Measurements from ENCODE around the gene ATF7IP2. TPM values are rescaled to one million over a fixed set of nuclear protein-coding genes. Genes with fewer than 3 reads are reported as not detected.
A peak's percentile ranks its signal among the peaks of the same experiment; 100 is the strongest.

Gene ATF7IP2
- total and polyA plus RNA-seq, 9 of the 15 experiments (the other 6 are each of a cell fraction or from before 2014, with no cell fraction given), result 131 to 515 (median 196) TPM

DNA sequence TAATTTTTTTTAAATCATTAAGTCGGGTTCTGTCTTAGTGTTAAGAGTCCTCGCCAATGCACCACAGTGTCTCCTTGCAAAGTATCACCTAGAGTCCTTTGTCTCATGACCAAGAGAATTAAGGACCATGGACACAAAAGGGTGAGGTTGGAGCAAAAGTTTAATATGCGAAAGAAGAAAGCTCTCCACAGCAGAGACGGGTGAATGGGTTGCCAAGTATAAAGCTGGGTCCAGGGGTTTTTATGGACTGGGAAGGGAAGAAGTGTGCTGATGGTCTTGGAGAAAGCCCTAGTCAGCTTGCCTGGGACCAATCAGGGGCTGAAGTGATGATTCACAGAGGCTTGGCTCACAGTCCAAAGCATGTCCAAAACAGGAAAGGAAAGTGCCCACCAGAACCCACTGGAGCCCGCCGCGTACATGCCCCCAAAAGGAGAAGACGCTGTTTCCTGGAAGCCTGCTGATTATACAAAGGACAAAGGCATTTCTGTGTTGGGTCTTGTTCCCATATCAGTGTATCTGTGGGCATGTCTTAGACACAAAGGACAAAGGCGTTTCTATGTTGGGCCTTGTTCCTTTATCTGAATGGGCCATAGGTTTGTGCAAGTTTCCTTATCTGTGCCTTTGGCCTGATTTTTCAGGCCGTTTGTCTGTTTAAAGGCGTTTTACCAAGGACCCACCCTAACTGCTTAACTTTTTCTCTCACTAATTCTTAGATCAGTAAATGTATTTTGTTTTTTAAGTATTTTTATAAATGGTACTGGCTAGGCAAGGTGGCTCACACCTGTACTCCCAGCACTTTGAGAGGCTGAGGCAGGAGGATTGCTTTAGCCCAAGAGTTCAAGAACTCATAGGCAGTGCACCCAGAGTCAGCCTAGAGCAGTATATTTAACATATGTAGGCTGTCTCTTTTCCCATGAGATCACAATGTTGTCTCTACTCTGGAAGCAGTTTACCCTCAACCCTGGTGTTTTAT, 28.7 kb upstream of the ATF7IP2 start (continued):
- TF ChIP-seq, protein P1, sequence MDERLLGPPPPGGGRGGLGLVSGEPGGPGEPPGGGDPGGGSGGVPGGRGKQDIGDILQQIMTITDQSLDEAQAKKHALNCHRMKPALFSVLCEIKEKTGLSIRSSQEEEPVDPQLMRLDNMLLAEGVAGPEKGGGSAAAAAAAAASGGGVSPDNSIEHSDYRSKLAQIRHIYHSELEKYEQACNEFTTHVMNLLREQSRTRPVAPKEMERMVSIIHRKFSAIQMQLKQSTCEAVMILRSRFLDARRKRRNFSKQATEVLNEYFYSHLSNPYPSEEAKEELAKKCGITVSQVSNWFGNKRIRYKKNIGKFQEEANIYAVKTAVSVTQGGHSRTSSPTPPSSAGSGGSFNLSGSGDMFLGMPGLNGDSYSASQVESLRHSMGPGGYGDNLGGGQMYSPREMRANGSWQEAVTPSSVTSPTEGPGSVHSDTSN (CRISPR knock-in tag; IDR thresholded peaks at IDR 0.05; ENCODE audit: low read depth), result no peak
- TF ChIP-seq, protein P1 (tag; conservative IDR thresholded peaks at IDR 0.05; ENCODE audit: low read depth), result no peak
- TF ChIP-seq CBFA2T2 (conservative IDR thresholded peaks at IDR 0.05) (peak; percentile 83), NEUROD1 (IDR thresholded peaks at IDR 0.05; ENCODE audit: borderline replicate concordance, low read depth, low read length, partially characterized antibody) (peak; percentile 59), PURB (CRISPR knock-in tag; IDR thresholded peaks at IDR 0.05; ENCODE audit: low read depth) (no peak), FOXM1 (IDR thresholded peaks at IDR 0.05; ENCODE audit: low read depth) (peak; percentile 51), FOXM1 (CRISPR knock-in tag; IDR thresholded peaks at IDR 0.05; ENCODE audit: low read depth) (no peak)
- TF ChIP-seq, protein P2, sequence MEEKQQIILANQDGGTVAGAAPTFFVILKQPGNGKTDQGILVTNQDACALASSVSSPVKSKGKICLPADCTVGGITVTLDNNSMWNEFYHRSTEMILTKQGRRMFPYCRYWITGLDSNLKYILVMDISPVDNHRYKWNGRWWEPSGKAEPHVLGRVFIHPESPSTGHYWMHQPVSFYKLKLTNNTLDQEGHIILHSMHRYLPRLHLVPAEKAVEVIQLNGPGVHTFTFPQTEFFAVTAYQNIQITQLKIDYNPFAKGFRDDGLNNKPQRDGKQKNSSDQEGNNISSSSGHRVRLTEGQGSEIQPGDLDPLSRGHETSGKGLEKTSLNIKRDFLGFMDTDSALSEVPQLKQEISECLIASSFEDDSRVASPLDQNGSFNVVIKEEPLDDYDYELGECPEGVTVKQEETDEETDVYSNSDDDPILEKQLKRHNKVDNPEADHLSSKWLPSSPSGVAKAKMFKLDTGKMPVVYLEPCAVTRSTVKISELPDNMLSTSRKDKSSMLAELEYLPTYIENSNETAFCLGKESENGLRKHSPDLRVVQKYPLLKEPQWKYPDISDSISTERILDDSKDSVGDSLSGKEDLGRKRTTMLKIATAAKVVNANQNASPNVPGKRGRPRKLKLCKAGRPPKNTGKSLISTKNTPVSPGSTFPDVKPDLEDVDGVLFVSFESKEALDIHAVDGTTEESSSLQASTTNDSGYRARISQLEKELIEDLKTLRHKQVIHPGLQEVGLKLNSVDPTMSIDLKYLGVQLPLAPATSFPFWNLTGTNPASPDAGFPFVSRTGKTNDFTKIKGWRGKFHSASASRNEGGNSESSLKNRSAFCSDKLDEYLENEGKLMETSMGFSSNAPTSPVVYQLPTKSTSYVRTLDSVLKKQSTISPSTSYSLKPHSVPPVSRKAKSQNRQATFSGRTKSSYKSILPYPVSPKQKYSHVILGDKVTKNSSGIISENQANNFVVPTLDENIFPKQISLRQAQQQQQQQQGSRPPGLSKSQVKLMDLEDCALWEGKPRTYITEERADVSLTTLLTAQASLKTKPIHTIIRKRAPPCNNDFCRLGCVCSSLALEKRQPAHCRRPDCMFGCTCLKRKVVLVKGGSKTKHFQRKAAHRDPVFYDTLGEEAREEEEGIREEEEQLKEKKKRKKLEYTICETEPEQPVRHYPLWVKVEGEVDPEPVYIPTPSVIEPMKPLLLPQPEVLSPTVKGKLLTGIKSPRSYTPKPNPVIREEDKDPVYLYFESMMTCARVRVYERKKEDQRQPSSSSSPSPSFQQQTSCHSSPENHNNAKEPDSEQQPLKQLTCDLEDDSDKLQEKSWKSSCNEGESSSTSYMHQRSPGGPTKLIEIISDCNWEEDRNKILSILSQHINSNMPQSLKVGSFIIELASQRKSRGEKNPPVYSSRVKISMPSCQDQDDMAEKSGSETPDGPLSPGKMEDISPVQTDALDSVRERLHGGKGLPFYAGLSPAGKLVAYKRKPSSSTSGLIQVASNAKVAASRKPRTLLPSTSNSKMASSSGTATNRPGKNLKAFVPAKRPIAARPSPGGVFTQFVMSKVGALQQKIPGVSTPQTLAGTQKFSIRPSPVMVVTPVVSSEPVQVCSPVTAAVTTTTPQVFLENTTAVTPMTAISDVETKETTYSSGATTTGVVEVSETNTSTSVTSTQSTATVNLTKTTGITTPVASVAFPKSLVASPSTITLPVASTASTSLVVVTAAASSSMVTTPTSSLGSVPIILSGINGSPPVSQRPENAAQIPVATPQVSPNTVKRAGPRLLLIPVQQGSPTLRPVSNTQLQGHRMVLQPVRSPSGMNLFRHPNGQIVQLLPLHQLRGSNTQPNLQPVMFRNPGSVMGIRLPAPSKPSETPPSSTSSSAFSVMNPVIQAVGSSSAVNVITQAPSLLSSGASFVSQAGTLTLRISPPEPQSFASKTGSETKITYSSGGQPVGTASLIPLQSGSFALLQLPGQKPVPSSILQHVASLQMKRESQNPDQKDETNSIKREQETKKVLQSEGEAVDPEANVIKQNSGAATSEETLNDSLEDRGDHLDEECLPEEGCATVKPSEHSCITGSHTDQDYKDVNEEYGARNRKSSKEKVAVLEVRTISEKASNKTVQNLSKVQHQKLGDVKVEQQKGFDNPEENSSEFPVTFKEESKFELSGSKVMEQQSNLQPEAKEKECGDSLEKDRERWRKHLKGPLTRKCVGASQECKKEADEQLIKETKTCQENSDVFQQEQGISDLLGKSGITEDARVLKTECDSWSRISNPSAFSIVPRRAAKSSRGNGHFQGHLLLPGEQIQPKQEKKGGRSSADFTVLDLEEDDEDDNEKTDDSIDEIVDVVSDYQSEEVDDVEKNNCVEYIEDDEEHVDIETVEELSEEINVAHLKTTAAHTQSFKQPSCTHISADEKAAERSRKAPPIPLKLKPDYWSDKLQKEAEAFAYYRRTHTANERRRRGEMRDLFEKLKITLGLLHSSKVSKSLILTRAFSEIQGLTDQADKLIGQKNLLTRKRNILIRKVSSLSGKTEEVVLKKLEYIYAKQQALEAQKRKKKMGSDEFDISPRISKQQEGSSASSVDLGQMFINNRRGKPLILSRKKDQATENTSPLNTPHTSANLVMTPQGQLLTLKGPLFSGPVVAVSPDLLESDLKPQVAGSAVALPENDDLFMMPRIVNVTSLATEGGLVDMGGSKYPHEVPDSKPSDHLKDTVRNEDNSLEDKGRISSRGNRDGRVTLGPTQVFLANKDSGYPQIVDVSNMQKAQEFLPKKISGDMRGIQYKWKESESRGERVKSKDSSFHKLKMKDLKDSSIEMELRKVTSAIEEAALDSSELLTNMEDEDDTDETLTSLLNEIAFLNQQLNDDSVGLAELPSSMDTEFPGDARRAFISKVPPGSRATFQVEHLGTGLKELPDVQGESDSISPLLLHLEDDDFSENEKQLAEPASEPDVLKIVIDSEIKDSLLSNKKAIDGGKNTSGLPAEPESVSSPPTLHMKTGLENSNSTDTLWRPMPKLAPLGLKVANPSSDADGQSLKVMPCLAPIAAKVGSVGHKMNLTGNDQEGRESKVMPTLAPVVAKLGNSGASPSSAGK (IDR thresholded peaks at IDR 0.05), result no peak
- TF ChIP-seq, protein P3, sequence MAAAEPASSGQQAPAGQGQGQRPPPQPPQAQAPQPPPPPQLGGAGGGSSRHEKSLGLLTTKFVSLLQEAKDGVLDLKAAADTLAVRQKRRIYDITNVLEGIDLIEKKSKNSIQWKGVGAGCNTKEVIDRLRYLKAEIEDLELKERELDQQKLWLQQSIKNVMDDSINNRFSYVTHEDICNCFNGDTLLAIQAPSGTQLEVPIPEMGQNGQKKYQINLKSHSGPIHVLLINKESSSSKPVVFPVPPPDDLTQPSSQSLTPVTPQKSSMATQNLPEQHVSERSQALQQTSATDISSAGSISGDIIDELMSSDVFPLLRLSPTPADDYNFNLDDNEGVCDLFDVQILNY (CRISPR knock-in tag; IDR thresholded peaks at IDR 0.05), result no peak
- TF ChIP-seq, protein P4, sequence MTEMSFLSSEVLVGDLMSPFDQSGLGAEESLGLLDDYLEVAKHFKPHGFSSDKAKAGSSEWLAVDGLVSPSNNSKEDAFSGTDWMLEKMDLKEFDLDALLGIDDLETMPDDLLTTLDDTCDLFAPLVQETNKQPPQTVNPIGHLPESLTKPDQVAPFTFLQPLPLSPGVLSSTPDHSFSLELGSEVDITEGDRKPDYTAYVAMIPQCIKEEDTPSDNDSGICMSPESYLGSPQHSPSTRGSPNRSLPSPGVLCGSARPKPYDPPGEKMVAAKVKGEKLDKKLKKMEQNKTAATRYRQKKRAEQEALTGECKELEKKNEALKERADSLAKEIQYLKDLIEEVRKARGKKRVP (CRISPR knock-in tag; IDR thresholded peaks at IDR 0.05), result no peak
